DMS 273 (cell line): ENCODE results near the gene WDR70.
"Not testable (repeated sequence)": the region's sequence is repeated elsewhere in the genome, so short reads cannot be mapped to it uniquely, and the experiment has no call there.

Source experiments
- DNase-seq: peaks from one replicate; lab custom pipeline; 2025; ENCODE audit not compliant: unreplicated experiment; lab: John Stamatoyannopoulos, UW

WDR70 gene

GRCh38 chr5:37787742-37788141, 408.6 kb downstream of the WDR70 start:
- peak; percentile 86 for DNase-seq

- DNase-seq: no peak
Measured at GRCh38 chr5:37789991-37790390, 410.9 kb downstream of the WDR70 start.

- peak; percentile 55 for DNase-seq
Measured at GRCh38 chr5:37791321-37791720, 412.2 kb downstream of the WDR70 start.

GRCh38 chr5:37792975-37793631, 414.0 kb downstream of the WDR70 start:
- DNase-seq: no peak

GRCh38 chr5:37795292-37795691, 416.2 kb downstream of the WDR70 start:
- not testable (repeated sequence) for DNase-seq

- peak; percentile 12 for DNase-seq
Measured at GRCh38 chr5:37796435-37796834, 417.3 kb downstream of the WDR70 start.

- no peak for DNase-seq
Measured at GRCh38 chr5:37799865-37800421, 420.8 kb downstream of the WDR70 start.

- DNase-seq: no peak
Measured at GRCh38 chr5:37801521-37801920, 422.4 kb downstream of the WDR70 start.
